Liver (tissue), 9 donors: ENCODE results near the gene SYNPO. TPM values are rescaled to one million over a fixed set of nuclear protein-coding genes. Genes with fewer than 3 reads are reported as not detected.

Experiments used
- DNase-seq: peaks from one replicate; pipeline ENCODE4 v3.0.0-alpha.2; 2017; ENCODE audit warnings: low spot score
- H3K27ac ChIP-seq, 2 donors: one replicate each; pipeline ENCODE4 v1.7.0; 2013; ENCODE audit warnings: inconsistent platforms in 2 of 2, low read length in 2 of 2, control low read depth in 1 of 2, low read depth in 1 of 2, mild to moderate bottlenecking in 1 of 2
- H3K27me3 ChIP-seq, 4 donors: one replicate each; pipeline versions ENCODE4 v1.6.1 to v1.7.0; 2013; ENCODE audit warnings: low read length in 3 of 4, inconsistent platforms in 1 of 4, mild to moderate bottlenecking in 1 of 4, moderate library complexity in 1 of 4; ENCODE audit not compliant: control insufficient read depth in 4 of 4, insufficient read depth in 4 of 4
- H3K36me3 ChIP-seq, 4 donors: one replicate each; pipeline versions ENCODE4 v1.6.1 to v1.7.0; 2013; ENCODE audit warnings: low read length in 3 of 4, mild to moderate bottlenecking in 3 of 4, low read depth in 1 of 4, moderate library complexity in 1 of 4; ENCODE audit not compliant: control insufficient read depth in 4 of 4, insufficient read depth in 3 of 4
- H3K4me1 ChIP-seq, 4 donors: one replicate each; pipeline versions ENCODE4 v1.6.1 to v1.7.0; 2013; ENCODE audit warnings: low read length in 3 of 4, mild to moderate bottlenecking in 3 of 4, moderate library complexity in 1 of 4; ENCODE audit not compliant: control insufficient read depth in 4 of 4, insufficient read depth in 4 of 4
- H3K4me3 ChIP-seq, 3 donors: one replicate each; pipeline versions ENCODE4 v1.6.1 to v1.7.0; 2013; ENCODE audit warnings: low read length in 3 of 3, control low read depth in 1 of 3, low read depth in 1 of 3, mild to moderate bottlenecking in 1 of 3
- H3K9ac ChIP-seq, 2 donors: one replicate each; pipeline ENCODE4 v1.7.0; 2013; ENCODE audit warnings: low read length in 2 of 2, mild to moderate bottlenecking in 2 of 2, moderate library complexity in 2 of 2, control low read depth in 1 of 2, low read depth in 1 of 2
- H3K9me3 ChIP-seq, 4 donors: one replicate each; pipeline versions ENCODE4 v1.6.1 to v1.7.0; 2013; ENCODE audit warnings: low read length in 3 of 4; ENCODE audit not compliant: control insufficient read depth in 4 of 4
- EGR1 ChIP-seq, 2 donors: IDR thresholded peaks; 2 replicates each; pipeline ENCODE4 v1.6.1; 2016 to 2018; ENCODE audit warnings: antibody characterized with exemption in 2 of 2, low read depth in 2 of 2
- FOXA1 ChIP-seq: IDR thresholded peaks from 2 replicates; pipeline ENCODE4 v1.6.1; 2016; ENCODE audit warnings: antibody characterized with exemption
- FOXA2 ChIP-seq: IDR thresholded peaks from 2 replicates; pipeline ENCODE4 v1.6.1; 2016; ENCODE audit warnings: antibody characterized with exemption
- GABPA ChIP-seq, 2 donors: IDR thresholded peaks in 1 of 2; conservative IDR thresholded peaks in 1 of 2; 2 replicates each; pipeline ENCODE4 v1.6.1; 2016; ENCODE audit warnings: antibody characterized with exemption in 2 of 2, mild to moderate bottlenecking in 1 of 2, moderate library complexity in 1 of 2
- HNF4A ChIP-seq, 2 donors: conservative IDR thresholded peaks; 2 replicates each; pipeline ENCODE4 v1.6.1; 2016; ENCODE audit warnings: antibody characterized with exemption in 2 of 2, mild to moderate bottlenecking in 2 of 2
- HNF4G ChIP-seq: IDR thresholded peaks from 2 replicates; pipeline ENCODE4 v1.6.1; 2016; ENCODE audit warnings: antibody characterized with exemption
- NR2F2 ChIP-seq: IDR thresholded peaks from 2 replicates; pipeline ENCODE4 v1.6.1; 2016; ENCODE audit warnings: antibody characterized with exemption
- RAD21 ChIP-seq, 2 donors: IDR thresholded peaks; 2 replicates each; pipeline ENCODE4 v1.6.1; 2016; ENCODE audit warnings: antibody characterized with exemption in 2 of 2, mild to moderate bottlenecking in 2 of 2
- RXRA ChIP-seq, 2 donors: IDR thresholded peaks; 2 replicates each; pipeline ENCODE4 v1.6.1; 2017 to 2018; ENCODE audit warnings: antibody characterized with exemption in 2 of 2, mild to moderate bottlenecking in 1 of 2
- SP1 ChIP-seq: IDR thresholded peaks from 2 replicates; pipeline ENCODE4 v1.6.1; 2018; ENCODE audit warnings: antibody characterized with exemption, mild to moderate bottlenecking
- TAF1 ChIP-seq: conservative IDR thresholded peaks from 2 replicates; pipeline ENCODE4 v1.6.1; 2016; ENCODE audit warnings: antibody characterized with exemption, mild to moderate bottlenecking
- YY1 ChIP-seq: IDR thresholded peaks from 2 replicates; pipeline ENCODE4 v1.6.1; 2016; ENCODE audit warnings: antibody characterized with exemption, mild to moderate bottlenecking
- WGBS: extraction: QIAGEN DNeasy Blood & Tissue Kit; methylation state at CpG from one replicate; pipeline ENCODE4 v1.1.7; 2013; 5-methylcytosine and 5-hydroxymethylcytosine counted together
- polyA plus RNA-seq, 2 donors: library from polyadenylated mRNA; stranded (reverse) in 1 of 2; unstranded in 1 of 2; fragments of 200-250 nt in 1 of 2; fragments of >200 nt in 1 of 2; fragmentation: Nextera tagmentation in 1 of 2; extraction: Ambion mirVana in 1 of 2; gene quantifications; one replicate each; pipeline versions ENCODE4 v1.2.1 to v1.2.3, GENCODE V29; 2013 to 2015
- total RNA-seq, 2 donors: library from RNA; depleted of rRNA; stranded (reverse); fragments of >200 nt; gene quantifications; one replicate each; pipeline ENCODE4 v1.2.3, GENCODE V29; 2014
- TF ChIP-seq, protein P1 (sequence below): IDR thresholded peaks from 2 replicates; pipeline ENCODE4 v1.6.1; 2016; ENCODE audit warnings: antibody characterized with exemption, mild to moderate bottlenecking
- TF ChIP-seq, protein P2 (sequence below): fragments of 150-350 bp; IDR thresholded peaks from 2 replicates; pipeline ENCODE4 v1.5.1; 2017; ENCODE audit warnings: improper control_type of control experiment, low read depth, low read length; ENCODE audit not compliant: missing input control
- TF ChIP-seq, protein P3 (sequence below): IDR thresholded peaks from 2 replicates; pipeline ENCODE4 v1.6.1; 2016; ENCODE audit warnings: antibody characterized with exemption
- TF ChIP-seq, protein P4 (sequence below): IDR thresholded peaks from 2 replicates; pipeline ENCODE4 v1.6.1; 2016; ENCODE audit warnings: antibody characterized with exemption
- donor health status: healthy.
- donor health status: healthy.
- donor health status: healthy.
- donor health status: healthy.
- donor health status: healthy.

The SYNPO gene
- total and polyA plus RNA-seq, 4 donors = 1.1 to 36.6 (median 10.7) TPM

DNA sequence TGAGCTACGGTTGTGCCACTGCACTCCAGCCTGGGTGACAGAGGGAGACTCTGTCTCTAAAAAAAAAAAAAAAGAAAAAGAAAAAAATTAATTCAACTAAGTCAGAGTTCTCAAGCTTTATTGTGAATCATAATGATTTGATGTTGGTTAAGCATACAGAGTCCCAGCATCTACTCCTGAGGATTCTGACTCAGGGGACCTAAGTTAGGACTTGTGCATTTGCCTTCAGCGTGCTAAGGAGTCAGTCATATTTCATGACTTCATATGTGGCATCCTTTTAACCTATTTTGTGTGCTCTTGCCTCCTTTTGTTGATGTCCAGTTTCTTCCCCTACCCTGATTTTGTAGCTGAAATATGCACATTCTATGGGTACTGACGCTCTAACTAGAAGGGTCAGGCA, 23.5 kb downstream of the SYNPO start:
- Histone ChIP-seq H3K4me1 (no peaks in the 10 kb centered on the region), H3K27me3 (no peaks in the 10 kb centered on the region), H3K9me3 (no peaks in the 10 kb centered on the region), H3K9ac (no peak overlapping the region), H3K36me3 (no peaks in the 10 kb centered on the region), H3K27ac (no peak overlapping the region), H3K4me3 (no peak overlapping the region)
- DNase-seq = no peak
- TF ChIP-seq, protein P1, sequence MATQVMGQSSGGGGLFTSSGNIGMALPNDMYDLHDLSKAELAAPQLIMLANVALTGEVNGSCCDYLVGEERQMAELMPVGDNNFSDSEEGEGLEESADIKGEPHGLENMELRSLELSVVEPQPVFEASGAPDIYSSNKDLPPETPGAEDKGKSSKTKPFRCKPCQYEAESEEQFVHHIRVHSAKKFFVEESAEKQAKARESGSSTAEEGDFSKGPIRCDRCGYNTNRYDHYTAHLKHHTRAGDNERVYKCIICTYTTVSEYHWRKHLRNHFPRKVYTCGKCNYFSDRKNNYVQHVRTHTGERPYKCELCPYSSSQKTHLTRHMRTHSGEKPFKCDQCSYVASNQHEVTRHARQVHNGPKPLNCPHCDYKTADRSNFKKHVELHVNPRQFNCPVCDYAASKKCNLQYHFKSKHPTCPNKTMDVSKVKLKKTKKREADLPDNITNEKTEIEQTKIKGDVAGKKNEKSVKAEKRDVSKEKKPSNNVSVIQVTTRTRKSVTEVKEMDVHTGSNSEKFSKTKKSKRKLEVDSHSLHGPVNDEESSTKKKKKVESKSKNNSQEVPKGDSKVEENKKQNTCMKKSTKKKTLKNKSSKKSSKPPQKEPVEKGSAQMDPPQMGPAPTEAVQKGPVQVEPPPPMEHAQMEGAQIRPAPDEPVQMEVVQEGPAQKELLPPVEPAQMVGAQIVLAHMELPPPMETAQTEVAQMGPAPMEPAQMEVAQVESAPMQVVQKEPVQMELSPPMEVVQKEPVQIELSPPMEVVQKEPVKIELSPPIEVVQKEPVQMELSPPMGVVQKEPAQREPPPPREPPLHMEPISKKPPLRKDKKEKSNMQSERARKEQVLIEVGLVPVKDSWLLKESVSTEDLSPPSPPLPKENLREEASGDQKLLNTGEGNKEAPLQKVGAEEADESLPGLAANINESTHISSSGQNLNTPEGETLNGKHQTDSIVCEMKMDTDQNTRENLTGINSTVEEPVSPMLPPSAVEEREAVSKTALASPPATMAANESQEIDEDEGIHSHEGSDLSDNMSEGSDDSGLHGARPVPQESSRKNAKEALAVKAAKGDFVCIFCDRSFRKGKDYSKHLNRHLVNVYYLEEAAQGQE = no peak
- TF ChIP-seq SP1 = no peak
- TF ChIP-seq, protein P2, sequence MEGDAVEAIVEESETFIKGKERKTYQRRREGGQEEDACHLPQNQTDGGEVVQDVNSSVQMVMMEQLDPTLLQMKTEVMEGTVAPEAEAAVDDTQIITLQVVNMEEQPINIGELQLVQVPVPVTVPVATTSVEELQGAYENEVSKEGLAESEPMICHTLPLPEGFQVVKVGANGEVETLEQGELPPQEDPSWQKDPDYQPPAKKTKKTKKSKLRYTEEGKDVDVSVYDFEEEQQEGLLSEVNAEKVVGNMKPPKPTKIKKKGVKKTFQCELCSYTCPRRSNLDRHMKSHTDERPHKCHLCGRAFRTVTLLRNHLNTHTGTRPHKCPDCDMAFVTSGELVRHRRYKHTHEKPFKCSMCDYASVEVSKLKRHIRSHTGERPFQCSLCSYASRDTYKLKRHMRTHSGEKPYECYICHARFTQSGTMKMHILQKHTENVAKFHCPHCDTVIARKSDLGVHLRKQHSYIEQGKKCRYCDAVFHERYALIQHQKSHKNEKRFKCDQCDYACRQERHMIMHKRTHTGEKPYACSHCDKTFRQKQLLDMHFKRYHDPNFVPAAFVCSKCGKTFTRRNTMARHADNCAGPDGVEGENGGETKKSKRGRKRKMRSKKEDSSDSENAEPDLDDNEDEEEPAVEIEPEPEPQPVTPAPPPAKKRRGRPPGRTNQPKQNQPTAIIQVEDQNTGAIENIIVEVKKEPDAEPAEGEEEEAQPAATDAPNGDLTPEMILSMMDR = no peak
- 90% methylated on average over 3 of the region's 3 CpGs for WGBS

DNA sequence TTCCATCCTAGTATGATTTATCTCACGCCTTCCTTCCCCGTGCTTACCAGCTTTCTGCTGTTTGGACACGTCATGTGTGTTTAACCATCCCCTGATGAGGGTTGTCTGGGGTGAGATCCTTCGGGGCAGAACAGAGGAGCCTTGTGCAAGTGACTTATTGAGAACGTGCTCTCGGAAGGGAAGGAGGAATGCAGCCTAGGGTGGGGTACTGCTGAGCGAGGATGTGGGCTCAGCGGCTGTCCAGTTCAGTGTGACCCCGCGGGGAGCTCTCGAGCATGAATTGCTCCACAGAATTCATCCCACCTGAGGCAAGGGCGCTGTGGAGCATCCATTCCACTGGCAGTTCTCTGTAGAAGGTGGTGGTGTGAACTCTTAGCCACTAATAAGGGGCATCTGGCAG, 24.6 kb downstream of the SYNPO start:
- Histone ChIP-seq H3K36me3 (no peaks in the 10 kb centered on the region), H3K4me3 (no peak overlapping the region), H3K9ac (no peak overlapping the region), H3K27me3 (no peaks in the 10 kb centered on the region), H3K4me1 (no peaks in the 10 kb centered on the region), H3K27ac (no peak overlapping the region), H3K9me3 (no peaks in the 10 kb centered on the region)
- TF ChIP-seq EGR1 (IDR thresholded peaks at IDR 0.05; ENCODE audit: low read depth in 2 of 2) (no peak), RXRA (IDR thresholded peaks at IDR 0.05) (no peak), FOXA2 (no peak), YY1 (no peak), FOXA1 (no peak)
- TF ChIP-seq, protein P3, sequence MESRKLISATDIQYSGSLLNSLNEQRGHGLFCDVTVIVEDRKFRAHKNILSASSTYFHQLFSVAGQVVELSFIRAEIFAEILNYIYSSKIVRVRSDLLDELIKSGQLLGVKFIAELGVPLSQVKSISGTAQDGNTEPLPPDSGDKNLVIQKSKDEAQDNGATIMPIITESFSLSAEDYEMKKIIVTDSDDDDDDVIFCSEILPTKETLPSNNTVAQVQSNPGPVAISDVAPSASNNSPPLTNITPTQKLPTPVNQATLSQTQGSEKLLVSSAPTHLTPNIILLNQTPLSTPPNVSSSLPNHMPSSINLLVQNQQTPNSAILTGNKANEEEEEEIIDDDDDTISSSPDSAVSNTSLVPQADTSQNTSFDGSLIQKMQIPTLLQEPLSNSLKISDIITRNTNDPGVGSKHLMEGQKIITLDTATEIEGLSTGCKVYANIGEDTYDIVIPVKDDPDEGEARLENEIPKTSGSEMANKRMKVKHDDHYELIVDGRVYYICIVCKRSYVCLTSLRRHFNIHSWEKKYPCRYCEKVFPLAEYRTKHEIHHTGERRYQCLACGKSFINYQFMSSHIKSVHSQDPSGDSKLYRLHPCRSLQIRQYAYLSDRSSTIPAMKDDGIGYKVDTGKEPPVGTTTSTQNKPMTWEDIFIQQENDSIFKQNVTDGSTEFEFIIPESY = no peak
- 68% methylated on average over 12 of the region's 12 CpGs for WGBS
- DNase-seq = no peak

DNA sequence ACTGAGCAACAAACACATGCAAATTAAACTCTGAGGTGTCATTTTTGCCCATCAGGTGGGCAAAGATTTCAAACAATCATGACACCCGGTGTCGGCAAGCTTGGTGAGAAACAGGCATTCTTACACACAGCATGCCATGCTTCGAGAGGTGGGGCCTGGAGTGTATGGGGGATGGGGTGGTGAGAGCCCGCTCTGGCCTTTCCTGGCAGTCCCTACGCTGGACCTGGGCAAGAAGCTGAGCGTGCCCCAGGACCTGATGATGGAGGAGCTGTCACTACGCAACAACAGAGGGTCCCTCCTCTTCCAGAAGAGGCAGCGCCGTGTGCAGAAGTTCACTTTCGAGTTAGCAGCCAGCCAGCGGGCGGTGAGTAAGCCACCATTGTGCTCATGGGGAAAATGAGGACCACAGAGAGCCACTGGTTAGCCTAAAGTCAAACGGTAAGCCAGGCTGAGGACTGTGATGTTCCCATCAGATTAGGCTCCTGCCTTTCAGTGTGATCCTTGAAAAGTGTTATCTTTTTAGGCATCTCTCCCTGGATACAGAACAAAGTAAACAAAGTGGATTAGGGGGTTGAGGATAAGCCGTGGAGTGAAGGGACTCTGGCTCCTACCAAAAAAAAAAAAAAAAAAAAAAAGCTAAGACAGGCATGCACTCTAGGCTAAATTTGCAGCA, 30.0 kb downstream of the SYNPO start:
- no peak for DNase-seq
- peaks cover 4 to 11% (median 9%) of the 10 kb centered on the region in 4 donors for H3K4me1 ChIP-seq
- TF ChIP-seq, protein P3 = no peak
- TF ChIP-seq, protein P4, sequence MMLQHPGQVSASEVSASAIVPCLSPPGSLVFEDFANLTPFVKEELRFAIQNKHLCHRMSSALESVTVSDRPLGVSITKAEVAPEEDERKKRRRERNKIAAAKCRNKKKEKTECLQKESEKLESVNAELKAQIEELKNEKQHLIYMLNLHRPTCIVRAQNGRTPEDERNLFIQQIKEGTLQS = no peak
- TF ChIP-seq FOXA2 (no peak), RAD21 (IDR thresholded peaks at IDR 0.05) (no peak), YY1 (no peak), NR2F2 (no peak), HNF4G (no peak), RXRA (IDR thresholded peaks at IDR 0.05) (no peak), TAF1 (no peak), HNF4A (conservative IDR thresholded peaks at IDR 0.05) (no peak), GABPA (IDR thresholded peaks at IDR 0.05 in 1 of 2, conservative IDR thresholded peaks at IDR 0.05 in 1 of 2) (no peak)

More for the DNA sequence above, 30.0 kb downstream of the SYNPO start:
- H3K9ac ChIP-seq = no peak overlapping the region
- H3K36me3 ChIP-seq = no peaks in the 10 kb centered on the region
- H3K9me3 ChIP-seq = no peaks in the 10 kb centered on the region
- H3K27me3 ChIP-seq = no peaks in the 10 kb centered on the region
- 79% methylated on average over 14 of the region's 14 CpGs for WGBS
- no peak overlapping the region for H3K27ac ChIP-seq
- H3K4me3 ChIP-seq = no peak overlapping the region
